Measurements from ENCODE around the gene ISCA2.

GRCh38 chr14:74524812-74525135, 31.2 kb downstream of the ISCA2 start:
- TF ChIP-seq, protein P1, sequence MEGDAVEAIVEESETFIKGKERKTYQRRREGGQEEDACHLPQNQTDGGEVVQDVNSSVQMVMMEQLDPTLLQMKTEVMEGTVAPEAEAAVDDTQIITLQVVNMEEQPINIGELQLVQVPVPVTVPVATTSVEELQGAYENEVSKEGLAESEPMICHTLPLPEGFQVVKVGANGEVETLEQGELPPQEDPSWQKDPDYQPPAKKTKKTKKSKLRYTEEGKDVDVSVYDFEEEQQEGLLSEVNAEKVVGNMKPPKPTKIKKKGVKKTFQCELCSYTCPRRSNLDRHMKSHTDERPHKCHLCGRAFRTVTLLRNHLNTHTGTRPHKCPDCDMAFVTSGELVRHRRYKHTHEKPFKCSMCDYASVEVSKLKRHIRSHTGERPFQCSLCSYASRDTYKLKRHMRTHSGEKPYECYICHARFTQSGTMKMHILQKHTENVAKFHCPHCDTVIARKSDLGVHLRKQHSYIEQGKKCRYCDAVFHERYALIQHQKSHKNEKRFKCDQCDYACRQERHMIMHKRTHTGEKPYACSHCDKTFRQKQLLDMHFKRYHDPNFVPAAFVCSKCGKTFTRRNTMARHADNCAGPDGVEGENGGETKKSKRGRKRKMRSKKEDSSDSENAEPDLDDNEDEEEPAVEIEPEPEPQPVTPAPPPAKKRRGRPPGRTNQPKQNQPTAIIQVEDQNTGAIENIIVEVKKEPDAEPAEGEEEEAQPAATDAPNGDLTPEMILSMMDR (IDR thresholded peaks at IDR 0.05; ENCODE audit: low read length) = no peak
- TF ChIP-seq EZH2 (IDR thresholded peaks at IDR 0.05; ENCODE audit: borderline replicate concordance, low read length) = no peak
